Peyer's patch (tissue), 4 donors: ENCODE data around the gene MEF2D.

Experiments
- CTCF ChIP-seq, 6 experiments: fragments of 450-650 bp in 4 of 6; fragments of 200-600 bp in 2 of 6; sonication (generic) in 1 of 6; IDR thresholded peaks; one replicate each; pipeline ENCODE4 v1.5.1; 2017 to 2019; ENCODE audit warnings: antibody characterized with exemption in 6 of 6, mild to moderate bottlenecking in 3 of 6, moderate library complexity in 1 of 6
- POLR2A ChIP-seq, 2 donors: fragments of 450-650 bp; IDR thresholded peaks; one replicate each; pipeline ENCODE4 v1.5.1; 2017; ENCODE audit warnings: antibody characterized with exemption in 2 of 2, mild to moderate bottlenecking in 2 of 2, moderate library complexity in 2 of 2

GRCh38 chr1:156480411-156481192, 20.0 kb downstream of the MEF2D start:
- TF ChIP-seq POLR2A (IDR thresholded peaks at IDR 0.05), result no peak
- peak; percentile 49 to 79 (median 62) for TF ChIP-seq CTCF (IDR thresholded peaks at IDR 0.05)
